ENCODE measurements around the gene SLC9A9.

Gene SLC9A9

GRCh38 chr3:143356839-143357238, 491.4 kb downstream of the SLC9A9 start:
- DNase-seq (ENCODE audit: low spot score), result no peak

DNA sequence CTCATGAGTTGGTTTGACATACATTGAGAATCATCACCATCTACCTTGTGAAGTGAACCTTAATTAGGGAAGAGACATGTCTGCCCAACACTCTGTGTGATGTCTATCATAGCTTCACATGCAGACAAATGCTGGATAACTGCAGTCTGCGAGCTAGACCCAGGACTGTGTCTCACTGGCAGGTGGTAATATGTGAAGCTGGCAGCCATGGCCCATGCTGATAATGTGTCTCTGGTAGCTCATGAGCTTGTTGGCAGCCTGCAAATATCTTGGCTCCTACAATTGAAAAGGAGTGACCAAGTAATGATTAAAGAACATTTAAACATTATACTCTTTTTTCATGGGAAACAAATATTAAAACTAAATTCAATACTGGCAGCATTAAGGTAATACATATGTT, 493.9 kb downstream of the SLC9A9 start:
- DNase-seq (ENCODE audit: low spot score), result no peak

- no peak for DNase-seq (ENCODE audit: low spot score)
These were observed 495.3 kb downstream of the SLC9A9 start for GRCh38 chr3:143352850-143353550.

- DNase-seq (ENCODE audit: low spot score), result no peak
These were observed 496.2 kb downstream of the SLC9A9 start for GRCh38 chr3:143351895-143352608.

GRCh38 chr3:143351354-143351753, 496.9 kb downstream of the SLC9A9 start:
- no peak for DNase-seq (ENCODE audit: low spot score)

GRCh38 chr3:143349455-143349854, 498.8 kb downstream of the SLC9A9 start:
- DNase-seq (ENCODE audit: low spot score), result no peak

DNA sequence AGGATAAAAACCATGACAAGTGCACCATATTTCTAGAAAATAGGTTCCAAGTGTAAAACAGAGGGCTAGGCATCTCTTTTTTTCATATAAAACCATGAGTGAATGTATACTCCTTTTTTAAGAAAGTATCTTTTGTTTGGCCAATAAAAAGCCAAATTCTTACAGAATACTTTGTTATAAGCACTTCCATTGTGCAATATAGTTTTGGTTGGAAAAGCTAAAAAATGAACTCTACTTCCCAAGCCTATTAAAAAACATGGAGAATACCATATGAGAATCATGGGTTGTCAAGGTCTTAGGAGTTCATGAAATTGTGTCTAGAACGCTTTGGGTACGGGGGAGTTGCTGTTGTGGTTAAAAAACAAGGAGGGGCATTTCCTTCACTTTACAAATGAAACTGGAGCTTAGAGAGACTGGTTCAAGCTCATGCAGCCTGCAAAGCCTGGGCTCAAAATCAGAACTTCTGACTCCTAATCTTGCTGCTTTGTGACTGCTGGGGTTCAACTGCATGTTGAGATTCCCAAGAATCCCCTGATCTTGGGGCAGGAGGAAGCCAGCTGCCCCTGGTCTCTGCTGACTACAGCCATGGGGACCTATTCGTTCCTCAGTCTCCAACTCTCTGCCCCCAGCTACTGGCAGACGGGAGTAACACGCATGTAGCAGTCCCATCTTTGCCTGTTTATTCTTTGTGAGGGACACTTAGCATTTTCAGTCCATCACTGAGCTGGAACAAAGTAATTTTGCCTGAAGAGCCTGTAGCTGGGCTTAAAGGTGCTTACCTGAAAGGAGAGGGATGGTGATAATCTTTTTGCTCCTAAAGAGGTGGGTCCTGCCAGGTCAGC, 499.6 kb downstream of the SLC9A9 start:
- no peak for DNase-seq (ENCODE audit: low spot score)

GRCh38 chr3:143344516-143345165, 503.6 kb downstream of the SLC9A9 start:
- DNase-seq (ENCODE audit: low spot score), result no peak

DNA sequence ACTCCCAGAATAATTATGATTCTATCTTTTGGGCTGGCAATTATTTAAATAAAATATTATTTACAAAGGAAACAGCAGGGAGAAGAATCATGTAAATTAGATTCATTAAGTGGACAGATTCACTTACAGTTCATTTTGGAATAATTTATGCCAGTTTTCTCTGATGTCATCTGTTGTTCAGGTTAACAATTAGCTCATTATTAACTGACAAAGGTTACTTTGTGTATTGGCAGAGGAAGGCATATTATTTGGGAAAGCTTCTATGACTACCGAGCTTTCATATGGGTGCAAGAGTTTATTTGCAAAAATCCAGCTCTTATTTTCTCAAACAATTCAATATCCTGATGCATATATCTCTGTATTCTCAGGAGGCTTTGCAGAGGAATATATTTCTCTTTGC, 504.3 kb downstream of the SLC9A9 start:
- no peak for DNase-seq (ENCODE audit: low spot score)

GRCh38 chr3:143343031-143343430, 505.2 kb downstream of the SLC9A9 start:
- no peak for DNase-seq (ENCODE audit: low spot score)

DNA sequence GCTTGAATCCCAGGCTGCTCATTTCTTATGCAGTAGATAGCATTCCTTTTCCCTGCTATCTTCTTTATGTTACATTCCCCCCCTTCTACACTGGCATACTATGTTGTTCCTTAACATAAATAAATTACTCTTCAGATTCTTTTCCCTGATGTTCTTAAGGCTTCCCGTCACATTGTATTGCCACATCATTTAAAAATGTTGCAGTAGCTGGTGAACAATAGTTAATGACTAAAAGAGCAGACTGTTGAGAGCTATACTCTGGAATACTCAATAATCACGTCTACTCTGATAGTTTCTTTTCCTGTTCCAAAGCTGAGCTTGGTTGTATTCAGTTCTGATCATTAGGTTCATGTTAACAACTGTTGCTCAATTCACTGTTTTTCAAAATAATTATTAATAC, 508.8 kb downstream of the SLC9A9 start:
- DNase-seq (ENCODE audit: low spot score), result no peak

DNA sequence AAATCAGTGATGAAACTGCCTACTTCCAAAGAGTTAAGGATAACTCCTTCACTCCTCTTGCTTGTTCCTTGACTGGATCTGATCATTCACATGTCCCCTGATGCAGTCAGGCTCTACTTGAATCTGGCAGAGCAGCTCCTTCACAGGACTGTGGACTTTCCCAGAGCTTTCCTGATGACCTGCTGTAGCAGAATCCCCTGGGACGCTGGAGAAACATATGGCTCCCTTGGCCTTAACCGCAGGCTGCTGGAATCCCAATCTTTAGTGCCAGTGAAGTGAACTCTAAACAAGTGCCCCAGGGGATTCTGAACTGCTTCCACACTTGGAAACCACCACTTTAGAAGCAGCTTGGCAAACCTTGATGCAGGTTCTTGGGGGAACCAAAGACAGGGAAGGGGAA, 510.9 kb downstream of the SLC9A9 start:
- DNase-seq (ENCODE audit: low spot score), result no peak

DNA sequence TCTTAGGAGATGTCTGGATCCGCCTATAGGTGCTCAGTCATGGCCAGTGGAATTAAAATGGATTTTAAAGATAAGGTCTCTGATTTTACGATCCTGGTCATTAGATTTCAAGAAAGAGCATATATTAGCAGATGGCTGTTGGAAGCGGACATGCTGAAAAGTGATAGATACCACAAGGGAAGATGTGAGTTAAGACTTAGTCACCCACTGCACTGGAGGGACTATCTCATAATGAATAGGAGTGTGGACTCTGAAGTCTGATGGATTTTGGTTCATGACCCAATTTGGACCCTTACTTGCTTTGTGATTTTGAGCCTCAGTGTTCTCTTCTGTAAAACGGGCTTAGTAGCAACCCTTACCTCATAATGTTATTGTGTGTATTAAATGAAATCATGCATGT, 514.0 kb downstream of the SLC9A9 start:
- no peak for DNase-seq (ENCODE audit: low spot score)

GRCh38 chr3:143333367-143333766, 514.9 kb downstream of the SLC9A9 start:
- DNase-seq (ENCODE audit: low spot score), result no peak

GRCh38 chr3:143332026-143332425, 516.2 kb downstream of the SLC9A9 start:
- no peak for DNase-seq (ENCODE audit: low spot score)

GRCh38 chr3:143331350-143331749, 516.9 kb downstream of the SLC9A9 start:
- DNase-seq (ENCODE audit: low spot score), result no peak

GRCh38 chr3:143330296-143330868, 517.9 kb downstream of the SLC9A9 start:
- no peak for DNase-seq (ENCODE audit: low spot score)

- peak; percentile 74 for DNase-seq (ENCODE audit: low spot score)
These were observed 518.6 kb downstream of the SLC9A9 start for GRCh38 chr3:143329567-143330211.

DNA sequence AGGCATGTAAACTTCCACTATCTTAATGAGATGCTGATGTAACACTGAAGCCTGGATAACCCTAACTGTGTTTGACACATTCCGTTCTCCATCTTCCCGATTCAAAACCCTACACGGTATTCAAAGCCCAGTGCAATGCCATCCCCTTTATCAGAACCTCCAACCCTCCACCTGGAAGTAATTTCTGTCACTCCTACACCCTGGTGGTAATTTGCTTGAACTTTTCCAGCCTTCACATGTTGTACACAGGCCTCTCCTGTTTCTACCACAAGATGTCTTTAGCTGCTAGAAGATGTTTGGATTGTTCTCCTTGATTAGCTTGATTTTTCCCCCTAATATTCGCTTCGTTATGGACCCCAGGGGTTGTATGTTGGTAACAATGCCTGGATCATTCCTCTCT, 519.8 kb downstream of the SLC9A9 start:
- no peak for DNase-seq (ENCODE audit: low spot score)

GRCh38 chr3:143326983-143327778, 521.1 kb downstream of the SLC9A9 start:
- DNase-seq (ENCODE audit: low spot score), result no peak

Data from left forelimb (tissue), 1 donor.